Kidney capillary endothelial cell (primary cell): ENCODE results near the gene NCKAP1.
"Not testable (repeated sequence)": the region's sequence is repeated elsewhere in the genome, so short reads cannot be mapped to it uniquely, and the experiment has no call there.

Source experiments
- DNase-seq: peaks from one replicate; pipeline ENCODE4 v3.0.0-alpha.2; 2018; ENCODE audit warnings: low spot score

Gene NCKAP1

DNA sequence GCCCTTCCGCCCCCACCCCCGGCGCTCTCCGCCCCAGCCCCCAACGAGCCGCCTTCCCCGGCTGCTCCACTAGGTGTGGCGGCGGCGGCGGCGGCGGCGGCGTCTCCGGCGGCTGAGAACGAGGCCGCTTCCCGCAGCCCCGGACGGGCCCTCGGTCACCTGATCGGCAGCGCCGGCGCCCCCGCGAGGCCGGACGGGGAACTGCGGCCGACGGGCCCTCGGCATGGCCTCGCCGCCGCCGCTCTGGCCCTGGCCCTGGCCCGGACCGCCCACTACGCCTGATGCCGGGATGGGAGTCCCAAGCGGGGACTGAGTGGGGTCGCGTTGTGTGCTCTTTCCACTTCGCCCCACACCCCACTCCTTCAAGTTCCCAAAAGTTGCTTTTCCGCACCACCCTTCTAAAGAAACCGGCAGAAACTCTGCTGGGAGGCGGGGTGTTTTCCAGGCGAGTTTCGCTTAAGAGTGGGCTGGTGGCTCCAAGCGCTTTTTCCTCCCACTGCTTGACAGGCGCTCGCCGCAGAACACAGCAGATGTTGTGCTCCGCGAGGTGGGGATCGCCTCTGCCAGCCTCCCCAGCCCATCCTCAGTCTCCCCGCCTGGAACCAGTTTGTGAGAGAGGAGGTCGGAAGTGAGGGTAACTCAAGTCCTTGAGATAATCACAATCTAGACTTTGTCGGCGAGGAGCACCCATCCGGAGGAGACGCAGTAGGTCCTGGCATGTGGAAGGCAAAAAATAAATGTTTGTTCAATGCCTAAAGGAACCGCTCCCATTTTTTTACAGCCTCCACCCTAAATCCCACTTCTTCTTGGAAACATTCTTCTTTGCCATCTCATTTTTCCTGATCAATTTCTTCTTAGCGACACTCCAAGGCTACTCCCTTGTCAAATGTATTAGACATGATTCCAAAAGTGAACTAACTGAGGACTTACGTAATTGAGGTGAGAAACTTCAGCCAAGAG, at the start of gene NCKAP1:
Gene NCKAP1, minus strand, starts transcription at position 117 of the 960 bp plus-strand sequence. CDS start 358 bp downstream, outside the sequence.
- peak; percentile 78 for DNase-seq

GRCh38 chr2:183081911-183082310, 43.7 kb upstream of the NCKAP1 start:
- no peak for DNase-seq

GRCh38 chr2:183079139-183079775, 41.0 kb upstream of the NCKAP1 start:
- no peak for DNase-seq

- DNase-seq = peak; percentile 91
Observed at GRCh38 chr2:183078464-183079138, 40.3 kb upstream of the NCKAP1 start, which contains the start of gene DUSP19. Gene DUSP19, plus strand, starts transcription at chr2:183078747. Its CDS starts 187 bp downstream, at chr2:183078934.

DNA sequence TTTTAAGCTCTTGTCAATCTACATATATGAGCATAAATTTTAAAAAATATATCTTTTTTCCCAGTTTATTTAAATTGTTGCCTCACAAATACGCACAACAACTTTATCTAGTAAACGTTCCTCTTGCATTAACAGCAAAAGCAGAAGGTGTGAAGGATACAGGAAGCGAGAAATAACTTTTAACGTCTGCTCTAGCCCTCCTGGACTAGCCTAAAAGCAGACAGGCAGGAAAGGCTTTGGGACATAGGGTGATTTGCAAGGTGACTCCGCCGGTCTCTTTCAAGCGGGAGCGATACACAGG, 39.9 kb upstream of the NCKAP1 start:
- no peak for DNase-seq

DNA sequence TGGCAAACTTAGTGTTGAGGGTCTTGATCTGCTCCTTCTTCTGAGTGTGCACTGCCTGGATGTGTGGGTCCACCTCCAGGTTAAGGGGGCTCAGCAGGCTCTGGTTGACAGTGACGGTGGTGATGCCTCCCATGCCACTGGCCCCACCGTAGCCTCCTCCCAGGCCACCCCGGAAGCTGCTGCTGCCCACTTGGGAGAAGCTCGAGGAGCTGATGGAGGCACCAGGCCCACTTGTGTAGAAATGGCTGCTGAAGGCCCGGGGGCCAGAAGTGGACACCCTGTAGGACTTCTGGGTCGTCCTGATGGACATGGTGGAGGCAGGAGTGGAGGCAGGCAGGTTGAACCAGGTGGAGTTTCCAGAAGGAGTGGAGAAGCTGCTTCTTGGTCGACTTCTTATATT, 33.9 kb upstream of the NCKAP1 start:
- no peak for DNase-seq

DNA sequence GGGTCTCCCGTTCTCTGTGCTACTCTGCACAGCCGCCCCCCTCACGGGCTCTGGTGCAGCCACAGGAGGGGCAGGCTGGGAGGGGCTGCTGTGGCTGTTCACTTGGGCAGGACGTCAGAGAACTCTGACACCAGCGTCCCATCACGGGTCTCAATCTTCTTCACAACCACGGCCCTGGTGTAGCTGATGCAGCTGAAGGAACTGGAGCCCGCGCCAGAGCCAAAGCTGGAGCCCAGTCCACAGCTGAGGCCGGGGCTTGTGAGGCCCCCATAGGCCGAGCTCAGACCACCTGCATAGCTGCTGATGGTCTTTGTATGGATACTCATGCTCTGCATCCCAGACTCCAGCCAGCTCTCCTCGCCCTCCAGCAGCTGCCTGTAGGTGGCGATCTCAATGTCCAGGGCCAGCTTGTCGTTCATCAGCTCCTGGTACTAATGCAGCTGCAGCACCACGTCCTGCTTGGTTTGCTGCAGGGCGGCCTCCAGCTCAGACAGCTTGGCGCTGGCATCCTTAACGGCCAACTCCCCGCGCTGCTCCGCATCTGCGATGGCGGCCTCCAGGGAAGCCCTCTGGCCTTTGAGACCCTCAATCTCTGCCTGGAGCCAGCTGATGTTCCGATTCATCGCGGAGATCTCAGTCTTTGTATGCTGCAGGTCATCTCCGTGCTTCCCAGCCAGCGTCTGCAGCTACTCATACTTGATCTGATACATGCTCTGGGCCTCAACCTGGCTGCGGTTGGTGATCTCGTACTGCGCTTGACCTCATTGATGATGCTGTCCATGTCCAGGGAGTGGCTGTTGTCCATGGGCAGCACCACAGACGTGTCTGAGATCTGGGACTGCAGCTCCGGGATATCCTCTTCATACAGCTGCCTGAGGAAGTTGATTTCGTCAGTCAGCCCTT, 32.9 kb upstream of the NCKAP1 start:
- DNase-seq = peak; percentile 30

DNA sequence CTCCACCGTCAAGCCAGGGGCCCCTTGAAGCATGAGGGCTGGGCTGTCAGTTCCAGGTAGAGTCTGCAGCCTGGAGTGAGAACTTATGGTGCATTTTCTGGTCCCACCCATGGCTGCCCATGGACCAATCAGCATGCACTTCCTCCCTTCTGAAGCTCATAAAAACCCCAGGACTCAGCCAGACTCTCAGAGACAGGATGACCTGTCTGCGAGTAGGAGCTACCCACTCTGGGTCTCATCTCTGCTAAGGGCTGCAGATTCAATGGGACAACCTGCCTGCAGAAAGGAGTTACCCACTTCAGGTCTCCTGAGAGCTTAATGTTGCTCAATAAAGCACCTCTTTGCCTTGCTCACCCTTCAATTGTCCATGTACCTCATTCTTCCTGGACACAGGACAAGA, 30.9 kb upstream of the NCKAP1 start:
- no peak for DNase-seq

GRCh38 chr2:183068561-183068960, 30.3 kb upstream of the NCKAP1 start:
- DNase-seq = no peak

DNA sequence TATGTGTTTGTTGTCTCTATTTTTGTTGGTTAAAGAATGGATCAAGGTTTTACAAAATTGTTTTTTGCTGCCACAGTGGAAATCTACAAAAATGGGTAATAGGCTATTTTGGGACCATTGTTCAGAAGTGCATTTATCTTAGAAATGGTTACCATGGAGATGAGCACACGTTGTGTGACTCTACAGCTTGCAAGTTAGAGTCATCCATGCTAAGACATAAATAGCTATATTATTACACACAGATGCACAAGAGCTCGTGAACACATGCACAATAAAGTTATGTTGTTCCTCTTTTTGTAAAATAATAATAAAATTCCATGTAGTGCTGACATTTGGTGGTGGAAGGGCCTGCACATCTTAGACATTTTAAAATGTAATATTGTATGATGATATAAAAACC, 24.8 kb upstream of the NCKAP1 start:
- peak; percentile 79 for DNase-seq

GRCh38 chr2:183060571-183061231, 22.4 kb upstream of the NCKAP1 start:
- DNase-seq = no peak

- peak; percentile 25 for DNase-seq
Observed at GRCh38 chr2:183059561-183059960, 21.3 kb upstream of the NCKAP1 start.

- no peak for DNase-seq
Observed at GRCh38 chr2:183057333-183057985, 19.2 kb upstream of the NCKAP1 start.

DNA sequence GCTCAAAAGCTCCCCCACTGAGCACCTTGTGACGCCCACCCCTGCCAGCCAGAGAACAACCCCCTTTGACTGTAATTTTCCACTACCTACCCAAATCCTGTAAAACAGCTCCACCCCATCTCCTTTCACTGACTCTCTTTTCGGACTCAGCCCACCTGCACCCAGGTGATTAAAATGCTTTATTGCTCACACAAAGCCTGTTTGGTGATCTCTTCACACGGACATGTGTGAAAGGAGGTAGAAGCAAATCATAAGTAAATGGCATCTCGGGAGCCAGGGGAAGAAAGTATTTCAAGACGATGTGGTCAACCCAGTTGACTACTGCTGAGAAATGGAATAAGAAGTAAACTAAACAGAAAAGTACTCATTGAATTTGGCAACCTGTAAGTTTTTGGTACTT, 11.2 kb upstream of the NCKAP1 start:
- DNase-seq = no peak

GRCh38 chr2:183047486-183048125, 9.3 kb upstream of the NCKAP1 start:
- DNase-seq = not testable (repeated sequence)

GRCh38 chr2:183043580-183043979, 5.3 kb upstream of the NCKAP1 start:
- not testable (repeated sequence) for DNase-seq

- no peak for DNase-seq
Observed at GRCh38 chr2:183040604-183041003, 2.3 kb upstream of the NCKAP1 start.

GRCh38 chr2:183037553-183038340, 510 bp downstream of the NCKAP1 start:
- DNase-seq = peak; percentile 16

- DNase-seq = peak; percentile 25
Observed at GRCh38 chr2:183037074-183037552, 1.1 kb downstream of the NCKAP1 start.
